CD14-positive monocyte (primary cell): ENCODE data around the gene LNP1. TPM values are rescaled to one million over a fixed set of nuclear protein-coding genes. Genes with fewer than 3 reads are reported as not detected.

Source experiments
- DNase-seq, 3 donors: peaks; one replicate each; pipeline ENCODE4 v3.0.0-alpha.2; 2011 to 2022
- H2AFZ ChIP-seq: 2 replicates; pipeline ENCODE4 v1.6.0; 2012; ENCODE audit warnings: mild to moderate bottlenecking, low read depth, low read length, inconsistent platforms; ENCODE audit not compliant: insufficient read depth, poor library complexity, severe bottlenecking
- H3K27ac ChIP-seq, 2 donors: 1 replicate in 1 of 2; 2 replicates in 1 of 2; pipeline ENCODE4 v1.5.1; 2012 to 2013; ENCODE audit warnings: low read length in 2 of 2, control low read depth in 1 of 2, inconsistent platforms in 1 of 2, low read depth in 1 of 2, mild to moderate bottlenecking in 1 of 2
- H3K27me3 ChIP-seq, 2 donors: one replicate each; pipeline versions ENCODE4 v1.6.0 to v1.6.1; 2011 to 2013; ENCODE audit warnings: low read length in 2 of 2; ENCODE audit not compliant: control insufficient read depth in 2 of 2, insufficient read depth in 2 of 2
- H3K36me3 ChIP-seq, 2 donors: replicated peaks in 1 of 2; 1 replicate in 1 of 2; 2 replicates in 1 of 2; pipeline versions ENCODE4 v1.5.1 to v1.6.1; 2012 to 2013; ENCODE audit warnings: low read length in 2 of 2, control low read depth in 1 of 2, inconsistent platforms in 1 of 2, mild to moderate bottlenecking in 1 of 2; ENCODE audit not compliant: insufficient read depth in 2 of 2, control insufficient read depth in 1 of 2
- H3K4me1 ChIP-seq, 2 donors: 1 replicate in 1 of 2; 2 replicates in 1 of 2; pipeline versions ENCODE4 v1.5.1 to v1.6.1; 2012 to 2013; ENCODE audit warnings: low read length in 2 of 2, control low read depth in 1 of 2, inconsistent platforms in 1 of 2, mild to moderate bottlenecking in 1 of 2, moderate library complexity in 1 of 2; ENCODE audit not compliant: insufficient read depth in 2 of 2, control insufficient read depth in 1 of 2
- H3K4me2 ChIP-seq: replicated peaks from 2 replicates; pipeline ENCODE3; 2012; ENCODE audit warnings: low read length, moderate library complexity, mild to moderate bottlenecking; ENCODE audit not compliant: poor library complexity, severe bottlenecking; ENCODE audit errors: extremely low read depth
- H3K4me3 ChIP-seq, 3 experiments: fragments of 200-600 bp in 1 of 3; sonication (generic) in 1 of 3; replicated peaks in 1 of 3; 1 replicate in 2 of 3; 2 replicates in 1 of 3; pipeline ENCODE4 v1.5.1; 2011 to 2013; ENCODE audit warnings: low read length in 3 of 3, mild to moderate bottlenecking in 3 of 3, control low read depth in 2 of 3, low read depth in 2 of 3, inconsistent platforms in 1 of 3, moderate library complexity in 1 of 3
- H3K79me2 ChIP-seq: 2 replicates; pipeline ENCODE4 v1.6.0; 2012; ENCODE audit warnings: mild to moderate bottlenecking, control low read depth, inconsistent platforms, low read length, moderate library complexity; ENCODE audit not compliant: insufficient read depth
- H3K9ac ChIP-seq: 2 replicates; pipeline ENCODE4 v1.6.0; 2017; ENCODE audit warnings: low read length, mild to moderate bottlenecking; ENCODE audit not compliant: insufficient read depth, poor library complexity, severe bottlenecking
- H3K9me3 ChIP-seq, 2 donors: replicated peaks in 1 of 2; 1 replicate in 1 of 2; 2 replicates in 1 of 2; pipeline versions ENCODE4 v1.5.1 to v1.6.1; 2012 to 2013; ENCODE audit warnings: low read length in 2 of 2, control low read depth in 1 of 2; ENCODE audit not compliant: control insufficient read depth in 1 of 2, insufficient read depth in 1 of 2
- H4K20me1 ChIP-seq: 2 replicates; pipeline ENCODE4 v1.6.0; 2012; ENCODE audit warnings: mild to moderate bottlenecking, low read length, control low read depth, moderate library complexity; ENCODE audit not compliant: insufficient read depth
- H3K27ac Mint-ChIP-seq, 7 donors: one replicate each; pipeline ENCODE4 v1.8.0; 2020; ENCODE audit warnings: mild to moderate bottlenecking in 7 of 7, mixed read lengths in 7 of 7, moderate library complexity in 6 of 7, inconsistent platforms in 2 of 7
- H3K27me3 Mint-ChIP-seq, 3 donors: one replicate each; pipeline ENCODE4 v1.8.0; 2021 to 2022; ENCODE audit warnings: low read depth in 3 of 3, mild to moderate bottlenecking in 3 of 3, mixed read lengths in 3 of 3, moderate library complexity in 3 of 3, inconsistent platforms in 1 of 3
- H3K36me3 Mint-ChIP-seq, 2 donors: one replicate each; pipeline ENCODE4 v1.8.0; 2020; ENCODE audit warnings: mixed read lengths in 2 of 2, inconsistent platforms in 1 of 2, mild to moderate bottlenecking in 1 of 2
- H3K4me1 Mint-ChIP-seq: one replicate; pipeline ENCODE4 v1.8.0; 2020; ENCODE audit warnings: mild to moderate bottlenecking, mixed read lengths
- H3K4me3 Mint-ChIP-seq, 2 donors: one replicate each; pipeline ENCODE4 v1.8.0; 2020; ENCODE audit warnings: mild to moderate bottlenecking in 2 of 2, mixed read lengths in 2 of 2, moderate library complexity in 1 of 2
- H3K9me3 Mint-ChIP-seq, 7 donors: one replicate each; pipeline ENCODE4 v1.8.0; 2020 to 2022; ENCODE audit warnings: mixed read lengths in 7 of 7, mild to moderate bottlenecking in 6 of 7, moderate library complexity in 6 of 7, inconsistent platforms in 2 of 7
- WGBS: methylation state at CpG from one replicate; pipeline ENCODE4 v1.1.5; 2013; ENCODE audit warnings: missing lambda C conversion rate; ENCODE audit not compliant: insufficient coverage; 5-methylcytosine and 5-hydroxymethylcytosine counted together
- intact Hi-C, 2 donors: fragments of 100-400 bp; cut with micrococcal nuclease; formaldehyde crosslinking; loops; one replicate each; pipeline versions ENCODE4 v1.15.0 to v1.15.1; 2023
- polyA plus RNA-seq, 3 donors: library from polyadenylated mRNA; depleted of rRNA in 1 of 3; unstranded in 2 of 3; stranded (reverse) in 1 of 3; fragments of 300-500 nt in 2 of 3; fragments of >200 nt in 1 of 3; fragmentation: Illumina TruSeq in 2 of 3; gene quantifications; 1 replicate in 2 of 3; 2 replicates in 1 of 3; pipeline ENCODE4 v1.2.3, GENCODE V29; 2012 to 2021
- TF ChIP-seq, protein P1 (sequence below): fragments of 200-600 bp; IDR thresholded peaks from one replicate; pipeline ENCODE4 v1.8.0; 2022; ENCODE audit warnings: antibody characterized with exemption, mild to moderate bottlenecking

Gene LNP1
- polyA plus RNA-seq, 3 donors: 0.07 to 0.26 (median 0.08) TPM

DNA sequence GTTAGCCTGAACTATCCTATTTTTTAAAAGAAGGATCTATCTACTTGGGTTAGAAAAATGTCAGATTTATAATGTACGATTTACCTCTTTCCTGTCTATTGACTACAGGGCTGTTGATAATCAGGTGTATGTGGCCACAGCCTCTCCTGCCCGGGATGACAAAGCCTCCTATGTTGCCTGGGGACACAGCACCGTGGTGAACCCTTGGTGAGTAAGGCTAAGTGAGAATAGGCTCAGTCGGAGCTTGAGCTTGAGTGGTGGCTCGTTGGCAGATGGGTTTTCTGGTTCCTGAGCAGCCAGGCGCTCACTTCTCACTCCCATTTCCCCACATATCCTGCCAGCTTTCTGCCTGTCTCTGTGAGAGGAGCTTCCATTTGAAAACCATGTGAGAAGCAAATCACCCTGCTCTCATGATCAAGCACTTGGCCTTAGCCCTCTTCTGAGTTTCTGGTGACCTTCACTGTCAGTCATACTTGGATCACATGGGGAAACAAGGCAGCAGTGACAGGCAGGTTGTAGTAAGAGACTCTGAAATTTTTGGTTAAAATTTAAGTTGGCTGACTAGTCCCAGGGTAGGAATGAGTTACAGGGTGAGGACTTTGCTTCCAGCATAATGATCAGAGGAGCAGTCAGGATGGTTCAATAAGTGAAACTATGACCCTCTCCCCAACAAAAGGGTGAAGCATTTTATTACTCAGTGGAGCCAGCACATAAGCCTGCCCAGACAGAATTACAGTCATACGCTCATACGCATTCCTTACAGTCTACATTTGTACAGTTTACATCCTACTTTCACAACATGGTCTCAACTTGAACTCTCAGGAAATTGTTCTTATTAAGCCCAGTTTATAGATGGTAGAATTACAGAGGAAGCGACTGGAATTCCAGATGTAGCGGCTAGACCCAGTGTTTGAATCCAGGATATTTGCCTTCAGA is 48.8 kb upstream of the LNP1 start:
- no peak overlapping the region for H3K4me3 Mint-ChIP-seq
- 93% methylated on average over 3 of the region's 10 CpGs for WGBS
- H3K27ac Mint-ChIP-seq: peak overlapping the region in 1 of 7 donors; percentile 63

DNA sequence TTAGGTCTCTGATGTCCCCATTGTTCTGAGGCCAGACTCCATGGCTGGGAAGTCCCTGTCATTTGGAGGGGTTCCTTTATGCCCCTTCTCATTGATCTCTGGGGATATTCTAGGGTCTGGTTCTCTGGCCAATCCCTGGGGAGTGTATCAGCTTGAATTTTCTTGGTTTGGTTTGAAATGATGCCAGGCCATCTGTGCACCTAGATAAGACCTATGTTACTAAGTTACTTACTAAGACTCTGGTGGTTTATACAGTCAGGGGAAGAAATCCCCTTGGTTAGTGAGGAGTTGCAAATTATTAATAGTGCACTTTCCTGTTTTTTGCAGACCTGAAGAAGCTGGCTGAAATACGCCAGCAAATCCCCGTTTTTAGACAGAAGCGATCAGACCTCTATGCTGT is 46.5 kb upstream of the LNP1 start:
- no peaks in the 10 kb centered on the region for H3K27me3 Mint-ChIP-seq
- H3K4me3 ChIP-seq: no peak overlapping the region
- no peaks in the 10 kb centered on the region for H3K9me3 ChIP-seq
- no peak overlapping the region for H2AFZ ChIP-seq
- no peak overlapping the region for H3K27ac ChIP-seq
- peaks cover 66 to 67% of the 10 kb centered on the region in 2 donors for H3K36me3 Mint-ChIP-seq
- no peaks in the 10 kb centered on the region for H3K27me3 ChIP-seq
- intact Hi-C loops: no loop called here
- H3K4me2 ChIP-seq: no peak overlapping the region
- WGBS: no CpG with 5 or more reads among the region's 3 CpGs
- H3K36me3 ChIP-seq: peaks cover 47 to 71% of the 10 kb centered on the region in 2 donors
- H3K4me3 Mint-ChIP-seq: no peak overlapping the region
- H3K4me1 ChIP-seq: no peaks in the 10 kb centered on the region
- no peaks in the 10 kb centered on the region for H3K4me1 Mint-ChIP-seq
- no peak for DNase-seq
- peaks cover 0 to 4% (median 0%) of the 10 kb centered on the region in 7 donors for H3K9me3 Mint-ChIP-seq
- no peak overlapping the region for H3K27ac Mint-ChIP-seq
- no peaks in the 10 kb centered on the region for H4K20me1 ChIP-seq
- TF ChIP-seq, protein P1, sequence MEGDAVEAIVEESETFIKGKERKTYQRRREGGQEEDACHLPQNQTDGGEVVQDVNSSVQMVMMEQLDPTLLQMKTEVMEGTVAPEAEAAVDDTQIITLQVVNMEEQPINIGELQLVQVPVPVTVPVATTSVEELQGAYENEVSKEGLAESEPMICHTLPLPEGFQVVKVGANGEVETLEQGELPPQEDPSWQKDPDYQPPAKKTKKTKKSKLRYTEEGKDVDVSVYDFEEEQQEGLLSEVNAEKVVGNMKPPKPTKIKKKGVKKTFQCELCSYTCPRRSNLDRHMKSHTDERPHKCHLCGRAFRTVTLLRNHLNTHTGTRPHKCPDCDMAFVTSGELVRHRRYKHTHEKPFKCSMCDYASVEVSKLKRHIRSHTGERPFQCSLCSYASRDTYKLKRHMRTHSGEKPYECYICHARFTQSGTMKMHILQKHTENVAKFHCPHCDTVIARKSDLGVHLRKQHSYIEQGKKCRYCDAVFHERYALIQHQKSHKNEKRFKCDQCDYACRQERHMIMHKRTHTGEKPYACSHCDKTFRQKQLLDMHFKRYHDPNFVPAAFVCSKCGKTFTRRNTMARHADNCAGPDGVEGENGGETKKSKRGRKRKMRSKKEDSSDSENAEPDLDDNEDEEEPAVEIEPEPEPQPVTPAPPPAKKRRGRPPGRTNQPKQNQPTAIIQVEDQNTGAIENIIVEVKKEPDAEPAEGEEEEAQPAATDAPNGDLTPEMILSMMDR: no peak
- no peaks in the 10 kb centered on the region for H3K79me2 ChIP-seq
- no peak overlapping the region for H3K9ac ChIP-seq

More for the DNA sequence above, 48.8 kb upstream of the LNP1 start:
- Mint-ChIP-seq H3K4me1 (no peaks in the 10 kb centered on the region), H3K27me3 (peaks cover 0 to under 1% (median 0%) of the 10 kb centered on the region in 3 donors), H3K9me3 (peaks cover 0 to 4% (median 0%) of the 10 kb centered on the region in 7 donors), H3K36me3 (peaks cover 65 to 73% of the 10 kb centered on the region in 2 donors)
- Histone ChIP-seq H3K27ac (no peak overlapping the region), H2AFZ (no peak overlapping the region), H3K9me3 (no peaks in the 10 kb centered on the region), H4K20me1 (no peaks in the 10 kb centered on the region), H3K27me3 (no peaks in the 10 kb centered on the region), H3K9ac (no peak overlapping the region), H3K4me1 (no peaks in the 10 kb centered on the region), H3K4me3 (no peak overlapping the region), H3K79me2 (no peaks in the 10 kb centered on the region), H3K4me2 (no peak overlapping the region), H3K36me3 (peaks cover 55 to 81% of the 10 kb centered on the region in 2 donors)
- TF ChIP-seq, protein P1: no peak
- DNase-seq: no peak
- intact Hi-C loops: no loop called here
